CD14-positive monocyte (primary cell): ENCODE measurements around the gene RYR2. TPM values are rescaled to one million over a fixed set of nuclear protein-coding genes. Genes with fewer than 3 reads are reported as not detected.

ENCODE experiments used
- DNase-seq, 3 donors: peaks; one replicate each; pipeline ENCODE4 v3.0.0-alpha.2; 2011 to 2022
- H2AFZ ChIP-seq: 2 replicates; pipeline ENCODE4 v1.6.0; 2012; ENCODE audit warnings: mild to moderate bottlenecking, low read depth, low read length, inconsistent platforms; ENCODE audit not compliant: insufficient read depth, poor library complexity, severe bottlenecking
- H3K27ac ChIP-seq, 2 donors: 1 replicate in 1 of 2; 2 replicates in 1 of 2; pipeline ENCODE4 v1.5.1; 2012 to 2013; ENCODE audit warnings: low read length in 2 of 2, control low read depth in 1 of 2, inconsistent platforms in 1 of 2, low read depth in 1 of 2, mild to moderate bottlenecking in 1 of 2
- H3K27me3 ChIP-seq, 2 donors: one replicate each; pipeline versions ENCODE4 v1.6.0 to v1.6.1; 2011 to 2013; ENCODE audit warnings: low read length in 2 of 2; ENCODE audit not compliant: control insufficient read depth in 2 of 2, insufficient read depth in 2 of 2
- H3K36me3 ChIP-seq, 2 donors: replicated peaks in 1 of 2; 1 replicate in 1 of 2; 2 replicates in 1 of 2; pipeline versions ENCODE4 v1.5.1 to v1.6.1; 2012 to 2013; ENCODE audit warnings: low read length in 2 of 2, control low read depth in 1 of 2, inconsistent platforms in 1 of 2, mild to moderate bottlenecking in 1 of 2; ENCODE audit not compliant: insufficient read depth in 2 of 2, control insufficient read depth in 1 of 2
- H3K4me1 ChIP-seq, 2 donors: 1 replicate in 1 of 2; 2 replicates in 1 of 2; pipeline versions ENCODE4 v1.5.1 to v1.6.1; 2012 to 2013; ENCODE audit warnings: low read length in 2 of 2, control low read depth in 1 of 2, inconsistent platforms in 1 of 2, mild to moderate bottlenecking in 1 of 2, moderate library complexity in 1 of 2; ENCODE audit not compliant: insufficient read depth in 2 of 2, control insufficient read depth in 1 of 2
- H3K4me2 ChIP-seq: replicated peaks from 2 replicates; pipeline ENCODE3; 2012; ENCODE audit warnings: low read length, moderate library complexity, mild to moderate bottlenecking; ENCODE audit not compliant: poor library complexity, severe bottlenecking; ENCODE audit errors: extremely low read depth
- H3K4me3 ChIP-seq, 3 experiments: fragments of 200-600 bp in 1 of 3; sonication (generic) in 1 of 3; replicated peaks in 1 of 3; 1 replicate in 2 of 3; 2 replicates in 1 of 3; pipeline ENCODE4 v1.5.1; 2011 to 2013; ENCODE audit warnings: low read length in 3 of 3, mild to moderate bottlenecking in 3 of 3, control low read depth in 2 of 3, low read depth in 2 of 3, inconsistent platforms in 1 of 3, moderate library complexity in 1 of 3
- H3K79me2 ChIP-seq: 2 replicates; pipeline ENCODE4 v1.6.0; 2012; ENCODE audit warnings: mild to moderate bottlenecking, control low read depth, inconsistent platforms, low read length, moderate library complexity; ENCODE audit not compliant: insufficient read depth
- H3K9ac ChIP-seq: 2 replicates; pipeline ENCODE4 v1.6.0; 2017; ENCODE audit warnings: low read length, mild to moderate bottlenecking; ENCODE audit not compliant: insufficient read depth, poor library complexity, severe bottlenecking
- H3K9me3 ChIP-seq, 2 donors: replicated peaks in 1 of 2; 1 replicate in 1 of 2; 2 replicates in 1 of 2; pipeline versions ENCODE4 v1.5.1 to v1.6.1; 2012 to 2013; ENCODE audit warnings: low read length in 2 of 2, control low read depth in 1 of 2; ENCODE audit not compliant: control insufficient read depth in 1 of 2, insufficient read depth in 1 of 2
- H4K20me1 ChIP-seq: 2 replicates; pipeline ENCODE4 v1.6.0; 2012; ENCODE audit warnings: mild to moderate bottlenecking, low read length, control low read depth, moderate library complexity; ENCODE audit not compliant: insufficient read depth
- H3K27ac Mint-ChIP-seq, 7 donors: one replicate each; pipeline ENCODE4 v1.8.0; 2020; ENCODE audit warnings: mild to moderate bottlenecking in 7 of 7, mixed read lengths in 7 of 7, moderate library complexity in 6 of 7, inconsistent platforms in 2 of 7
- H3K27me3 Mint-ChIP-seq, 3 donors: one replicate each; pipeline ENCODE4 v1.8.0; 2021 to 2022; ENCODE audit warnings: low read depth in 3 of 3, mild to moderate bottlenecking in 3 of 3, mixed read lengths in 3 of 3, moderate library complexity in 3 of 3, inconsistent platforms in 1 of 3
- H3K36me3 Mint-ChIP-seq, 2 donors: one replicate each; pipeline ENCODE4 v1.8.0; 2020; ENCODE audit warnings: mixed read lengths in 2 of 2, inconsistent platforms in 1 of 2, mild to moderate bottlenecking in 1 of 2
- H3K4me1 Mint-ChIP-seq: one replicate; pipeline ENCODE4 v1.8.0; 2020; ENCODE audit warnings: mild to moderate bottlenecking, mixed read lengths
- H3K4me3 Mint-ChIP-seq, 2 donors: one replicate each; pipeline ENCODE4 v1.8.0; 2020; ENCODE audit warnings: mild to moderate bottlenecking in 2 of 2, mixed read lengths in 2 of 2, moderate library complexity in 1 of 2
- H3K9me3 Mint-ChIP-seq, 7 donors: one replicate each; pipeline ENCODE4 v1.8.0; 2020 to 2022; ENCODE audit warnings: mixed read lengths in 7 of 7, mild to moderate bottlenecking in 6 of 7, moderate library complexity in 6 of 7, inconsistent platforms in 2 of 7
- CTCF ChIP-seq: fragments of 200-600 bp; IDR thresholded peaks from one replicate; pipeline ENCODE4 v1.8.0; 2022; ENCODE audit warnings: antibody characterized with exemption, mild to moderate bottlenecking
- WGBS: methylation state at CpG from one replicate; pipeline ENCODE4 v1.1.5; 2013; ENCODE audit warnings: missing lambda C conversion rate; ENCODE audit not compliant: insufficient coverage; 5-methylcytosine and 5-hydroxymethylcytosine counted together
- intact Hi-C, 2 donors: fragments of 100-400 bp; cut with micrococcal nuclease; formaldehyde crosslinking; loops; one replicate each; pipeline versions ENCODE4 v1.15.0 to v1.15.1; 2023
- polyA plus RNA-seq, 3 donors: library from polyadenylated mRNA; depleted of rRNA in 1 of 3; unstranded in 2 of 3; stranded (reverse) in 1 of 3; fragments of 300-500 nt in 2 of 3; fragments of >200 nt in 1 of 3; fragmentation: Illumina TruSeq in 2 of 3; gene quantifications; 1 replicate in 2 of 3; 2 replicates in 1 of 3; pipeline ENCODE4 v1.2.3, GENCODE V29; 2012 to 2021

RYR2 gene
- polyA plus RNA-seq, 3 donors: not detected

GRCh38 chr1:237470712-237471338 lies 428.8 kb downstream of the RYR2 start:
- no peak overlapping the region for H3K4me3 Mint-ChIP-seq

GRCh38 chr1:237471377-237471776 lies 429.4 kb downstream of the RYR2 start:
- Histone ChIP-seq H4K20me1 (no peaks in the 10 kb centered on the region), H3K36me3 (no peaks in the 10 kb centered on the region), H3K27ac (no peak overlapping the region), H3K9ac (no peak overlapping the region), H3K4me1 (no peaks in the 10 kb centered on the region), H2AFZ (no peak overlapping the region), H3K27me3 (no peaks in the 10 kb centered on the region), H3K4me3 (no peak overlapping the region), H3K4me2 (no peak overlapping the region), H3K9me3 (no peaks in the 10 kb centered on the region), H3K79me2 (no peaks in the 10 kb centered on the region)
- Mint-ChIP-seq H3K27me3 (peaks cover 0 to 10% (median 2%) of the 10 kb centered on the region in 3 donors), H3K36me3 (no peaks in the 10 kb centered on the region), H3K4me1 (no peaks in the 10 kb centered on the region), H3K27ac (no peak overlapping the region), H3K9me3 (peaks cover 0 to 7% (median 0%) of the 10 kb centered on the region in 7 donors), H3K4me3 (no peak overlapping the region)
- DNase-seq: no peak
- TF ChIP-seq CTCF: no peak
- intact Hi-C loops: no loop called here
- WGBS: 0% methylated on average over 1 of the region's 1 CpG

More at GRCh38 chr1:237470712-237471338, 428.8 kb downstream of the RYR2 start:
- WGBS: 77% methylated on average over 5 of the region's 7 CpGs
- peaks cover 0 to 7% (median 0%) of the 10 kb centered on the region in 7 donors for H3K9me3 Mint-ChIP-seq
- no peak overlapping the region for H3K9ac ChIP-seq
- no peaks in the 10 kb centered on the region for H3K36me3 ChIP-seq
- no peaks in the 10 kb centered on the region for H3K27me3 ChIP-seq
- TF ChIP-seq CTCF: no peak
- no peak overlapping the region for H3K4me3 ChIP-seq
- H3K4me1 ChIP-seq: no peaks in the 10 kb centered on the region
- no peak for DNase-seq
- intact Hi-C loops: no loop called here
- H2AFZ ChIP-seq: no peak overlapping the region
- no peaks in the 10 kb centered on the region for H3K36me3 Mint-ChIP-seq
- no peak overlapping the region for H3K4me2 ChIP-seq
- H3K4me1 Mint-ChIP-seq: no peaks in the 10 kb centered on the region
- H3K79me2 ChIP-seq: no peaks in the 10 kb centered on the region
- H4K20me1 ChIP-seq: no peaks in the 10 kb centered on the region
- no peaks in the 10 kb centered on the region for H3K9me3 ChIP-seq
- H3K27ac Mint-ChIP-seq: no peak overlapping the region
- peaks cover 0 to 10% (median 2%) of the 10 kb centered on the region in 3 donors for H3K27me3 Mint-ChIP-seq
- no peak overlapping the region for H3K27ac ChIP-seq
